ENCODE measurements around the gene MROH8. TPM values are rescaled to one million over a fixed set of nuclear protein-coding genes. Genes with fewer than 3 reads are reported as not detected.

MROH8 gene
- total RNA-seq, 4 donors from 2014 or later, result 0.83 to 4.7 (median 3.1) TPM

DNA sequence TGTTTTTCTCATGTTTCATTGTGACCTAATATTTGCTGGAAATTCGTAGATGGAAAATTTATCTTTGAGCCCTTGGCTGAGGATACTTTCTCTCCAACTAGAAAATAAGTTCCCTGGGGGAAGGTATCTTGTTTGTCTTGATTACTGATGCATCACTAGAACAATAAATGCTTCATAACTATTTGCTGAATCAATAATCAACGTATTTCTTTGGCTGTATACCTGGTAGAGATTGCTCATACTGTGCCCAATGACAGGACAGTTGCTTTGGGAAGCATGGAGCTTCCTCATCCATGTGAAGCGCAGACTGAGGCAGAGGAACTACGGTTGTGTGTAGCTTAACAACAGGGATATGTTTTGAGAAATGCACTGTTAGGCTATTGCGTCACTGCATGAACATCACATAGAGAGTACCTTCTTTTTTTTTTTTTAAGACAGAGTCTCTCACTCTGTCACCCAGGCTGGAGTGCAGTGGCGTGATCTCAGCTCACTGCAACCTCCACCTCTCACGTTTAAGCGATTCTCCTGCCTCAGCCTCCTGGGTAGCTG, 34.4 kb downstream of the MROH8 start:
- no peaks in the 10 kb centered on the region for H3K27me3 ChIP-seq
- TF ChIP-seq EP300 (IDR thresholded peaks at IDR 0.05) (no peak), POLR2AphosphoS5 (IDR thresholded peaks at IDR 0.05) (no peak), POLR2A (IDR thresholded peaks at IDR 0.05) (no peak)
- TF ChIP-seq, protein P1, sequence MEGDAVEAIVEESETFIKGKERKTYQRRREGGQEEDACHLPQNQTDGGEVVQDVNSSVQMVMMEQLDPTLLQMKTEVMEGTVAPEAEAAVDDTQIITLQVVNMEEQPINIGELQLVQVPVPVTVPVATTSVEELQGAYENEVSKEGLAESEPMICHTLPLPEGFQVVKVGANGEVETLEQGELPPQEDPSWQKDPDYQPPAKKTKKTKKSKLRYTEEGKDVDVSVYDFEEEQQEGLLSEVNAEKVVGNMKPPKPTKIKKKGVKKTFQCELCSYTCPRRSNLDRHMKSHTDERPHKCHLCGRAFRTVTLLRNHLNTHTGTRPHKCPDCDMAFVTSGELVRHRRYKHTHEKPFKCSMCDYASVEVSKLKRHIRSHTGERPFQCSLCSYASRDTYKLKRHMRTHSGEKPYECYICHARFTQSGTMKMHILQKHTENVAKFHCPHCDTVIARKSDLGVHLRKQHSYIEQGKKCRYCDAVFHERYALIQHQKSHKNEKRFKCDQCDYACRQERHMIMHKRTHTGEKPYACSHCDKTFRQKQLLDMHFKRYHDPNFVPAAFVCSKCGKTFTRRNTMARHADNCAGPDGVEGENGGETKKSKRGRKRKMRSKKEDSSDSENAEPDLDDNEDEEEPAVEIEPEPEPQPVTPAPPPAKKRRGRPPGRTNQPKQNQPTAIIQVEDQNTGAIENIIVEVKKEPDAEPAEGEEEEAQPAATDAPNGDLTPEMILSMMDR (IDR thresholded peaks at IDR 0.05), result no peak
- WGBS, result 89% methylated on average over 7 of the region's 8 CpGs
- H3K9me3 ChIP-seq, result no peaks in the 10 kb centered on the region
- H3K4me1 ChIP-seq, result no peaks in the 10 kb centered on the region
- no peak for DNase-seq (ENCODE audit: low spot score in 2 of 2)
- H3K4me3 ChIP-seq, result no peak overlapping the region
- no peak overlapping the region for H3K27ac ChIP-seq
- H3K36me3 ChIP-seq, result no peaks in the 10 kb centered on the region

DNA sequence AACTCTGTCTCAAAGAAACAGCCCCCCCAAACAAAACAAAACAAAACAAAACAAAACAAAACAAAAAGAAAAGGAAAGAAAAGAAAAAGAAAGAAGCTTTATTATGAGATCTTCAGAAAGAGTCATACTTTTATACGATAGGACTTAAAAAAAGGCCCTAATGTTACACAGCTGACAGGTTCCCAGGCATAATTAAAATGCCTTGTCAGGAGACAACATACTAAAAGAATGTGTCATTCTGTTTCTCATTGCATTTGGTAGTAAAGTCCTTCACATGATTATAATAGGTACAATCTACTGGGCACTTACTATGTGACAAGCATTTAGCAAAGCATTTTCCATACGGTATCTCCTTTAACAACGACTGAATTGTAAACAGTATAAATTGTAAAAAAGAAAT, 36.6 kb downstream of the MROH8 start:
- no peak for TF ChIP-seq POLR2A (IDR thresholded peaks at IDR 0.05)
- no peak for TF ChIP-seq EP300 (IDR thresholded peaks at IDR 0.05)
- TF ChIP-seq, protein P1 (IDR thresholded peaks at IDR 0.05), result no peak
- TF ChIP-seq POLR2AphosphoS5 (IDR thresholded peaks at IDR 0.05), result no peak
- H3K27ac ChIP-seq, result no peak overlapping the region
- DNase-seq (ENCODE audit: low spot score in 2 of 2), result no peak
- H3K27me3 ChIP-seq, result no peaks in the 10 kb centered on the region
- H3K9me3 ChIP-seq, result no peaks in the 10 kb centered on the region
- H3K36me3 ChIP-seq, result no peaks in the 10 kb centered on the region
- H3K4me3 ChIP-seq, result no peak overlapping the region
- H3K4me1 ChIP-seq, result no peaks in the 10 kb centered on the region
- 86% methylated on average over 3 of the region's 3 CpGs for WGBS

DNA sequence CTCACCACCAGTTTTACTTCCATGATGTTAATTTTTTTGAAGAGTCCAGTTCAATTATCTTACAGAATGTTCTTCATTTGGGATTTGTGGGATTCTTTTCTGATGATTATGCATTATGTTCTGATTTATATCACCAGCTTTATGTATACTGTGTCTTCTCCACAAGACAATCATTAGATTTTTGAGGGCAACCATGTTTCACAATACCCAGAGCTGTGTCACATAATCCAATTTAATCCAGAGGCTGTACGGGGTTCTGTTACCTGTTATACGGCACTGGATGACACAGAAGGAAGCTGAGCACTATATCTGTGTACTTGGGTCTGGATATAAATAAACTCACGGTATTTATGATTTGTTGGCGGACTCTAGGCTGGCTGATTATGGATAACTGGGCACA, 41.8 kb downstream of the MROH8 start:
- 94% methylated on average over 4 of the region's 4 CpGs for WGBS
- H3K4me3 ChIP-seq, result no peak overlapping the region
- DNase-seq (ENCODE audit: low spot score in 2 of 2), result no peak

DNA sequence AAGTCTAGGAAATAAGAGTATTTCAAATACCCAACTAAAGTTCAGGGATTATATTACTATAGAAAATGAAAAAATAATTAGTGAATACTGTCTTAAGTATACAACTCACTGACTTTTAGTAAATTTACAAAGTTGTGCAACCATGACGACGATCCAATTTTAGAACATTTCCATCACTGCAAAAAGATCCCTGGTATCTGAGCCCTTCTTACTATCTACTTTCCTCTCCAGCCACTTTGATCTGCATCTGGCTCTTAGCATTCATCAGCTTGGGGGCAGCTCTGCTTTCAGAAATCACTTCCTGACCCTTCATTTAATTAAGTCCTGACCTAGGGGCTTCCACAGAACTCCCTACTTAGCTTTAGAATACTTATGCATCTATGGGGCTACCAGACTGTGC, 45.4 kb downstream of the MROH8 start:
- Histone ChIP-seq H3K4me1 (no peaks in the 10 kb centered on the region), H3K4me3 (no peak overlapping the region), H3K27ac (no peak overlapping the region), H3K36me3 (no peaks in the 10 kb centered on the region), H3K9me3 (no peaks in the 10 kb centered on the region), H3K27me3 (no peaks in the 10 kb centered on the region)
- TF ChIP-seq POLR2A (IDR thresholded peaks at IDR 0.05), result no peak
- TF ChIP-seq, protein P1 (IDR thresholded peaks at IDR 0.05), result no peak
- DNase-seq (ENCODE audit: low spot score in 2 of 2), result no peak
- WGBS, result 93% methylated on average over 2 of the region's 2 CpGs

More for the DNA sequence above, 41.8 kb downstream of the MROH8 start:
- no peaks in the 10 kb centered on the region for H3K9me3 ChIP-seq
- H3K36me3 ChIP-seq, result no peaks in the 10 kb centered on the region
- no peaks in the 10 kb centered on the region for H3K27me3 ChIP-seq
- no peak for TF ChIP-seq EP300 (IDR thresholded peaks at IDR 0.05)
- no peak for TF ChIP-seq POLR2A (IDR thresholded peaks at IDR 0.05)
- no peak for TF ChIP-seq POLR2AphosphoS5 (IDR thresholded peaks at IDR 0.05)
- TF ChIP-seq, protein P1 (IDR thresholded peaks at IDR 0.05), result no peak
- no peak overlapping the region for H3K27ac ChIP-seq
- H3K4me1 ChIP-seq, result no peaks in the 10 kb centered on the region

DNA sequence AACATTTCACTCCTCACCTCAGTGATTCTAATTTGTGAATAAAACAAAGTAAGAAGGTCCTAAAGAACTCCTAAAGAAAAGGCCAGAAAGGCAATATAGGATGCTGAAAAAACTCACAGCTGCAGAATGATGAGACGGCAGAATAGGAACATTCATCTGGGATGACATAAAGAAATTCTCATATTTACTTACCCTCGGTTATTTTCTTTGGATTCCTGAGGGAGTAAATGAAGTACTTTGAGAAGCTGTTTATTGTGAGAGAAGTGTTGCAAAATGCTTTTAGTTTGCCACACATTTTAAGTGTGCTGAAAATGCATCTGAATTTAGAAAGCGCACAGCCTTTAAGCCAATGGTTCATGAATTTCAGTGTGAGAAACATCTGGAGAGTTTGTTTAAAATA, 47.9 kb downstream of the MROH8 start:
- Histone ChIP-seq H3K4me3 (no peak overlapping the region), H3K36me3 (no peaks in the 10 kb centered on the region), H3K9me3 (no peaks in the 10 kb centered on the region), H3K27me3 (no peaks in the 10 kb centered on the region), H3K4me1 (no peaks in the 10 kb centered on the region), H3K27ac (no peak overlapping the region)
- TF ChIP-seq POLR2A (IDR thresholded peaks at IDR 0.05) (no peak), POLR2AphosphoS5 (IDR thresholded peaks at IDR 0.05) (no peak), EP300 (IDR thresholded peaks at IDR 0.05) (no peak)
- TF ChIP-seq, protein P1 (IDR thresholded peaks at IDR 0.05), result no peak
- 75% methylated on average over 3 of the region's 3 CpGs for WGBS
- no peak for DNase-seq (ENCODE audit: low spot score in 2 of 2)
